Muscle of arm (tissue), 12 donors: ENCODE measurements around the gene S100A11. TPM values are rescaled to one million over a fixed set of nuclear protein-coding genes. Genes with fewer than 3 reads are reported as not detected.

Experiments
- DNase-seq: peaks from one replicate; pipeline ENCODE4 v3.0.0-alpha.2; 2013
- polyA plus RNA-seq, 12 donors: library from polyadenylated mRNA; unstranded; fragments of 120-200 nt; gene quantifications; one replicate each; pipeline ENCODE4 v1.2.1, GENCODE V29; 2013; ENCODE audit not compliant: insufficient read length in 12 of 12

The S100A11 gene
- polyA plus RNA-seq, 12 donors = 136 to 469 (median 213) TPM; not detected in 1

- DNase-seq = no peak
These were observed 48.3 kb downstream of the S100A11 start for GRCh38 chr1:151988405-151988923.

- no peak for DNase-seq
These were observed 50.2 kb downstream of the S100A11 start for GRCh38 chr1:151986501-151987190.

- DNase-seq = no peak
These were observed 51.0 kb downstream of the S100A11 start for GRCh38 chr1:151985768-151986167.

GRCh38 chr1:151985270-151985669 is 51.5 kb downstream of the S100A11 start:
- DNase-seq = no peak

GRCh38 chr1:151984313-151984956 is 52.4 kb downstream of the S100A11 start:
- no peak for DNase-seq

Other genes with a start within 250 kb of the S100A11 start
- 1 to 10 TPM in 10 of 12 donors, not detected in 2; 3.5 to 6.0 (median 4.3) TPM for gene TDRKH, start 246.5 kb downstream of the S100A11 start, polyA plus RNA-seq
- under 1 TPM in 10 of 12 donors, not detected in 2; 0.07 to 0.67 (median 0.33) TPM for gene LINGO4, start 231.6 kb downstream of the S100A11 start, polyA plus RNA-seq
- 10 to 100 TPM in 2 of 12 donors, 1 to 10 TPM in 9, not detected in 1; 1.8 to 12.2 (median 6.2) TPM for gene RORC, start 205.2 kb downstream of the S100A11 start, polyA plus RNA-seq
- gene C2CD4D, start 197.2 kb downstream of the S100A11 start, polyA plus RNA-seq = under 1 TPM in 7 of 12 donors, not detected in 5; 0.09 to 0.62 (median 0.22) TPM
- gene THEM5, start 183.3 kb downstream of the S100A11 start, polyA plus RNA-seq = 10 to 100 TPM in 1 of 12 donors, 1 to 10 TPM in 2, under 1 TPM in 7, not detected in 2; 0.35 to 11.0 (median 0.62) TPM
- 10 to 100 TPM in 11 of 12 donors, not detected in 1; 11.6 to 24.9 (median 16.5) TPM for gene THEM4, start 127.5 kb downstream of the S100A11 start, polyA plus RNA-seq
- 100 to 1,000 TPM in 11 of 12 donors, not detected in 1; 174 to 624 (median 240) TPM for gene S100A10, start 43.1 kb downstream of the S100A11 start, polyA plus RNA-seq
- gene TCHHL1, start 52.1 kb upstream of the S100A11 start, polyA plus RNA-seq = not detected
- gene TCHH, start 78.4 kb upstream of the S100A11 start, polyA plus RNA-seq = under 1 TPM in 6 of 12 donors, not detected in 6; 0.04 to 0.14 (median 0.06) TPM
- gene RPTN, start 122.2 kb upstream of the S100A11 start, polyA plus RNA-seq = not detected
- under 1 TPM in 9 of 12 donors, not detected in 3; 0.05 to 0.95 (median 0.16) TPM for gene HRNR, start 187.2 kb upstream of the S100A11 start, polyA plus RNA-seq